Epithelial cell of proximal tubule (primary cell): ENCODE data around the gene CD276. TPM values are rescaled to one million over a fixed set of nuclear protein-coding genes. Genes with fewer than 3 reads are reported as not detected.

Experiments used
- DNase-seq: peaks from one replicate; pipeline ENCODE4 v3.0.0-alpha.2; 2011; ENCODE audit warnings: low read depth
- H3K4me3 ChIP-seq: 2 replicates; pipeline ENCODE4 v1.5.1; 2011; ENCODE audit warnings: low read depth, mild to moderate bottlenecking, low read length
- total RNA-seq: library from RNA; depleted of rRNA; stranded (reverse); fragments of >200 nt; gene quantifications from 2 replicates; pipeline ENCODE4 v1.2.3, GENCODE V29; 2015
- TF ChIP-seq, protein P1 (sequence below): conservative IDR thresholded peaks from 2 replicates; pipeline ENCODE4 v1.5.1; 2012; ENCODE audit warnings: low read depth, mild to moderate bottlenecking, low read length

CD276 gene
- total RNA-seq, 1 donor from 2014 or later = 189 TPM

DNA sequence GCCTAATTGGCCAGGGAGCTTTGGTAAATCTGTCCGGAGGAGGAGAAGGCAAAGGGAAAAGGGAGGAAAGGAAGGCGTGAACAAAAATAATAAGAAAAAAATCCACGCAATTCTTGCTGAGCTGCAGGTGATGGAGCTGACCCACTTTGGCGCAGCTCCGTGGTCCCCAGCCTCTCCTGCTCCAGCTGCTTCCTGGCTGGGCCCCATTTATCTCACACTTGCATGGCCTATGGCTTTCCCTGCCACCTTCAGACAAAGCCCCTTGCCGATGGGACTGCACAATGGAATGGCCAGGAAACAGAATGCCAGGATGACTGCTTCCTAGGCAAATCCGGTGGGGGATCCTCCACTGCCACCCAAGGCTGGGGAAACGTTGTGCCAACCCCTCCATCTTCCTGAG, 62.1 kb downstream of the CD276 start:
- TF ChIP-seq, protein P1, sequence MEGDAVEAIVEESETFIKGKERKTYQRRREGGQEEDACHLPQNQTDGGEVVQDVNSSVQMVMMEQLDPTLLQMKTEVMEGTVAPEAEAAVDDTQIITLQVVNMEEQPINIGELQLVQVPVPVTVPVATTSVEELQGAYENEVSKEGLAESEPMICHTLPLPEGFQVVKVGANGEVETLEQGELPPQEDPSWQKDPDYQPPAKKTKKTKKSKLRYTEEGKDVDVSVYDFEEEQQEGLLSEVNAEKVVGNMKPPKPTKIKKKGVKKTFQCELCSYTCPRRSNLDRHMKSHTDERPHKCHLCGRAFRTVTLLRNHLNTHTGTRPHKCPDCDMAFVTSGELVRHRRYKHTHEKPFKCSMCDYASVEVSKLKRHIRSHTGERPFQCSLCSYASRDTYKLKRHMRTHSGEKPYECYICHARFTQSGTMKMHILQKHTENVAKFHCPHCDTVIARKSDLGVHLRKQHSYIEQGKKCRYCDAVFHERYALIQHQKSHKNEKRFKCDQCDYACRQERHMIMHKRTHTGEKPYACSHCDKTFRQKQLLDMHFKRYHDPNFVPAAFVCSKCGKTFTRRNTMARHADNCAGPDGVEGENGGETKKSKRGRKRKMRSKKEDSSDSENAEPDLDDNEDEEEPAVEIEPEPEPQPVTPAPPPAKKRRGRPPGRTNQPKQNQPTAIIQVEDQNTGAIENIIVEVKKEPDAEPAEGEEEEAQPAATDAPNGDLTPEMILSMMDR = no peak
- no peak overlapping the region for H3K4me3 ChIP-seq
- DNase-seq = no peak

DNA sequence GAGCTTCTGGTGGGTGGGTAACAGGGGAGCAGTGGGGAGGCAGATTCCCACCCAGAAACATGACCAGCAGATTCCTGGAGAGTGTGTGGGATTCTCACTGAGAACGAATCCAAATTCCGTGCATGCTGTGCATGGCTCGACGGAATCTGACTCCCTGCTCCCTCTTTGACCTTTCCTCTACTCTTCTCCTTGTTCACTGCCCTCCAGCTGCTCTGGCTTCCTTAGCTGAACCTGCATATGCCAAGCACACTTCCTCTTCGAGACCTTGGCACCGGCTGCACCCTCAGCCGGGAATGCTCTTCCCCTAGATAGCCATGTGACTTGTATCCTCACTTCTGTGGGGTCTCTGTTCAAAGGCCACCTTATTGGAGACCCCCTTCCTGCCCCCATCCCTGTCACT, 62.7 kb downstream of the CD276 start:
- DNase-seq = no peak
- no peak overlapping the region for H3K4me3 ChIP-seq
- TF ChIP-seq, protein P1 = no peak

DNA sequence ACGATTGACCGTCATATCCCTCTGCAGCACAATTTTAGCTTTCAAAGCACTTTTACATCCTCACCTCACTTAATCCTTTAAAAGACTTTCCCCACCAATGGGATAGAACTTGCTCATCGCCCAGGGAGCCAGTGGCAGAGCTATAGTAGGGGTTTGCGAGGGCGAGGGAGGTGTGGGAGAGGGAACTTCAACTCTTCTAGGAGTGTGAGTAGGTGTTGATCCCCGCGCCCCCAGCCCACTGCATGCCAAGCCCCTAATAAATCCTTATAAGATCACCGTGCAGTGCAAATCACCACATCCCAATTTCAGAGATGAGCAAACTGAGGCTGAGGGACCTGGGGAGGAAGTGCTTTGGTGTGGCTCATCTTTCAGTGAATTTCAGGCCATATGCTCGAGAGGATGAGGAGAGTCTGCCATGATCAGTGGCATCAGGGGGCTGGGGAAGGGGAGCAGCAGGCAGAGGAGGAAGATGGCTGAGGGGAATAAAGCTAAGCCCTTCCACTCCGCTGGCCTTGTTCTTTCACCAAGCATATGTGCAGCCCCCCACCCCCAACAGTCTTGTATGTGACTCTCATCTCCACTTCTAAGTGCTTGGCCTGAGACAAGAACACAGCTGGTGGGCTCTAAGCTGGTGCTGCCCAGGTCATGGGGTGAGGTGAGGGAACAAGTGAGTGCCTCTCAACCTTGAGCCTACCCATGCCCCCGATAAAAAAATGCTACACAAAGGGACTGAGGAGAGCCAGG, 63.8 kb downstream of the CD276 start:
- H3K4me3 ChIP-seq = no peak overlapping the region
- no peak for DNase-seq
- TF ChIP-seq, protein P1 = no peak

DNA sequence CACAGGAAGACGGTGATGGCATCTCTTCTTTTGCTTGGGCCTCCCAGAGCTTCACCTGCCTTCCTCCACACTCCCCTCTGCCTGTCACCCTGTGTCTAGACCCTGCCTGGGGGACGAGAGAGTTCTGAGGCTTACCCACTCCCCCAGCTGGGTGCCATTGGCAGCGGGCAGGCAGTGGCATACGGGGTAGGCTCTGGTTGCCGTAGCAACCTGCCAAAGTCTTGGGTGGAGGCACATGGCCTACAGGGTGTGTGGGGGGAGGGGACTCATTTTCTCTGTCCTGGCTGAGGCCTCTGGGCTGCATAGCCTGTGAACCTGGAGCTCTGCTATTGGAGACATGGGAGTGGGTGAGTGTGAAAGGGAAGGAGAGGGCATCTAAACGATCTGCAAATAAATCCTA, 64.5 kb downstream of the CD276 start:
- TF ChIP-seq, protein P1 = no peak
- no peak overlapping the region for H3K4me3 ChIP-seq
- no peak for DNase-seq

DNA sequence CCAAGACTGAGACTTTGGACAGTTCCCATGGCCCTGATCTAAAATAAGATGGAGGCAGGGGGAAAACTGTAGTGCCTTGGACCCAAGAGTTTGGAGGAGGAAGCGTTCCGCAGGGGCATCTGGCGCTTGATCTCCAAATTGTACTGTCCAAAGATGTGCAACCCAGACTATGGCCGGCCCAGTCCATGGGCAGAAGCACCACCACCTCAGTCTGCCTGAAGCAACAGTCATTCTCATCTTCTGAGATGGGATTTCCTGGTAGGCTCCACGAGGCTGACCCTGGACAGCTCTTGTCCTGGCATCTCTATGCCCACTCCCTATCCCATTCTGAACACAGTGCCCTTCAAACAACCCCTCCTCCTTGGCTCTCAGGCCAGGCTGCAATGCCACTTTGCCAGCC, 65.3 kb downstream of the CD276 start:
- no peak for DNase-seq
- TF ChIP-seq, protein P1 = no peak
- no peak overlapping the region for H3K4me3 ChIP-seq

DNA sequence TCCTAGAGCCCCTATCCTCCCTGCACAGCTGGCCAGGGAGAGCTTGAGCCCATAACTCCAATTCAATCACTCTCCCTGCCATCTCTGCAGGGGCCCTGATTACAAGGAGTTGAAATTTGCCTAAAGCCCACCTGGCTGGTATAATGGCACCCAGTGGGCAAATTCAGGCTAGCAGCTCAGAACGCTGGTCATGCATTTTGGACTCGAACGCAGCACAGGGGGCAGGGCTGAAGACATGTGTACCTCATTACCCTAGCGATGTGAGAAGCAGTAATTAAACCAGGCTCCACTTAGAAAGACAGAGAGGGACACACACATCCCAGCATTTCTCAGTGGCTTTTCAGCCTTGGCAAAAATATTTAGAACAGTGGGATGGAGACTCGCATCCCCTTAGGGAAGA, 65.8 kb downstream of the CD276 start:
- TF ChIP-seq, protein P1 = no peak
- no peak for DNase-seq
- no peak overlapping the region for H3K4me3 ChIP-seq

DNA sequence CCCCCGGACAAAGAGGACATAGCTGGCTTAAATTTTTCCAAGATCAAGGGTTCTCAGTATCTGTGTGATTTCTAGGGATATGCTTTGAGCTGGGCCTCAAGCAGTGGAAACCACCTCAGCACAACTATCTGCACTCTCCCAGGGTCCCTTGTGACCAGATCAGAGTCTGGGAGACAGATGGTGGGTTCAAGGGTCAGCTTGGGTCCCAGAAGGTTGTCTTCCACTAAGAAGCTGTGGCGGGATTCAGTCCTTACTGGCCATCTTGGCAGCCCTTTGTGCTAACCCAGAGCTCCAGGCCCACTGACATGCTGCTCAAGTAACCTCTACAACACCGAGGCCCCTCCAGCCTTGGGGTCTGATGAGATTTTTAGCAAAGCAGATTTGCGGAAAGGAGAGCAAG, 66.3 kb downstream of the CD276 start:
- no peak overlapping the region for H3K4me3 ChIP-seq
- TF ChIP-seq, protein P1 = no peak
- DNase-seq = no peak
